Iris pigment epithelial cell (primary cell): ENCODE data around the gene SLC2A4RG.

Experiments used
- DNase-seq: peaks from one replicate; pipeline ENCODE4 v3.0.0-alpha.2; 2011; ENCODE audit warnings: low read depth

SLC2A4RG gene

DNA sequence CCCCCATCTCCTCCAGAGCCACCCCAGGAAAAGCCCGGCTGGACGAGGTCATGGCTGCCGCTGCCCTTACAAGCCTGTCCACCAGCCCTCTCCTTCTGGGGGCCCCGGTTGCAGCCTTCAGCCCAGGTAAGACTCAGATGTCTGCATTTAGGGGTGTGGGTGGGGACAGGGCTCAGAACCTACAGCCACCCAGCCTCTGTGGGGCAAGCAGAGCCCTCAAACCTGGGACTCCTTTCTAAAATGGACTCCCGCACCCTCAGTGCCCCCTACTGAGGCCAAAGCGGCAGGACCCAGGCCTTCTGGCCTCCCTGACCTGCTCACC is 1.7 kb downstream of the SLC2A4RG start:
- DNase-seq = no peak

DNA sequence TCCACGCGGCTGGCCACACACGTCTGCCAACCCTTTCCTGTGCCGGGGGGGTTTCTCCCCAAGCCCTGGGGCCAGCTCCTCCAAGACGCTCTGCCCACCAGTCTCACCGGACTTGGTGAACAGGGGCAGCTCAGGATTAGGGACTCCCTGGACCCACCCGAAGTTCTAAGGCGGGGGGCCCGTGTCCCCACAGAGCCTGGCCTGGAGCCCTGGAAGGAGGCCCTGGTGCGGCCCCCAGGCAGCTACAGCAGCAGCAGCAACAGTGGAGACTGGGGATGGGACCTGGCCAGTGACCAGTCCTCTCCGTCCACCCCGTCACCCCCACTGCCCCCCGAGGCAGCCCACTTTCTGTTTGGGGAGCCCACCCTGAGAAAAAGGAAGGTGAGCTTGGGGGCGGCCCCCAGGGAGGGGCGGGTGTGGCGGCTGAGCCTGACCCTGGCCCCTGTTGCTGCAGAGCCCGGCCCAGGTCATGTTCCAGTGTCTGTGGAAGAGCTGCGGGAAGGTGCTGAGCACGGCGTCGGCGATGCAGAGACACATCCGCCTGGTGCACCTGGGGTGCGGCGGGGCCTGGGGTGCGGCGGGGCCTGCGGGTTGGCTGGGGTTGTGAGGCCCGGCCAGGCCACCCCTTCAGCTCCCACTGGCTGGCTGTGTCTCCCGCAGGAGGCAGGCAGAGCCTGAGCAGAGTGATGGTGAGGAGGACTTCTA is 2.3 kb downstream of the SLC2A4RG start:
- DNase-seq = no peak

DNA sequence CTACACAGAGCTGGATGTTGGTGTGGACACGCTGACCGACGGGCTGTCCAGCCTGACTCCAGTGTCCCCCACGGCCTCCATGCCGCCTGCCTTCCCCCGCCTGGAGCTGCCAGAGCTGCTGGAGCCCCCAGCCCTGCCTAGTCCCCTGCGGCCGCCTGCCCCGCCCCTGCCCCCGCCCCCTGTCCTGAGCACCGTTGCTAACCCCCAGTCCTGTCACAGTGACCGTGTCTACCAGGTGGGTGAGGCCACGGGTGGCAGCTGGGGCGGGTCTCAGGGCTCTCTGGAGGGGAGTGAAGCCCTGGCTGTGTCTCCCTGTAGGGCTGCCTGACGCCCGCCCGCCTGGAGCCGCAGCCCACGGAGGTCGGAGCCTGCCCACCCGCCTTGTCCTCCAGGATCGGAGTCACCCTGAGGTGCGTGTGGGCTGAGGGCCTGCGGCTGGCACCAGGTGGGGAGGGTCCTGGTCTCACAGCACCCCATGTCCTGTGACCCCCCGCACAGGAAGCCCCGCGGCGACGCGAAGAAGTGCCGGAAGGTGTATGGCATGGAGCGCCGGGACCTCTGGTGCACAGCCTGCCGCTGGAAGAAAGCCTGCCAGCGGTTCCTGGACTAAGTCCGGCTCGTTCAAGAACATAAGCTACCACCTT is 2.9 kb downstream of the SLC2A4RG start:
- DNase-seq = no peak

DNA sequence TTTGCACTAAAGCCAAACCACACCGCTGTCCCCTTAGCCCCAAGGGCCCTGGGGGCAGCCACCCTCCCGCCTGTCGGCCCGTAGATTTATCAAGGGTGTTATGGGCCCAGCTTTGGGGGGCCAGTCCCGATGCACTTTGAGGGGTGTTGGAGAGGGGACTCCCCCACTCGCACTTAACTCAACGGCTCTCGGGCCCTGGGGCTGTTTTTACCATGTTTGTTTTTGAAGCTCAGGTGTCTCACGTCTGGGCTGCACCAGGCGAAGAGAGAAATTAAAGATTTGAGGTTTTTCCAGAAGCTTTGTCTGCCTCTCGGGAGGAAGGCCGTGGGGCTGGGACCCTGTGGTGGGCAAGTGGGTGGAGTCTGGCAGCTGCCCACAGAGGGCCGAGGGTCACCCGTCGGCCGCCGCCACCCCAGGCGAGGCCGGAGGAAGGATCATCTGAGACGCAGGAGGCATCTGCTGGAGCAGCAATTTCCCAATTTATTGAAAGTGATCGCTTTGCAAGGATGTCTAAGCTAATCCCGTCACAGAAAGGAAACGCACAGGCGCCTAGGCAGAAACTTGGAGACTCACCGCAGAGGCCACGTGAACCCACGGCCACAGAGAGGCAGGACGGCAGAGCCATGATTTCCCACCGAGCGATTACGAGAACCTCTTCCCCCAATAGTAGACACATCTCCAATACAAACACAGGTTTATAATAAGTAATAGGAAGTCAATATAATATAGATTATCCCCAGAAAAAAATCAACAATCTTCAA is 3.8 kb downstream of the SLC2A4RG start:
- DNase-seq = no peak

DNA sequence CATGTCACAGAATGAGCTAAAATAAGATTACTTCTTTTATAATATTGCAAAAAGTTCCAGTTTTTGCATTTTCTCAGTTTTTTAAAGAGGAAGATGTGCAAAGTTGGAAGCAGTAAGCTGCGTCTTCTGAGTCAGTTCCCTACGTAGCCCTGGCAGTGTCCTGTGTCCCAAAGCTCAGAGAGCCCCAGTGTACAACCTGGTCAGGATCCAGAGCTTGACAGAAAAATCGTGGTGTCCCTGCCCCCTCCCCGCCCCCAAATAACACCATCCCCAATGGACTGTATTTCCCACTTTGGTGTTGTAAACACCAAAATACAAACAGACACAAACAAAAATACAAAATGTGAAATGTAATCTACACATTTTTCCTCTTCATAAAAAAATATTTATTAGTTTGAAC is 4.6 kb downstream of the SLC2A4RG start:
- no peak for DNase-seq

DNA sequence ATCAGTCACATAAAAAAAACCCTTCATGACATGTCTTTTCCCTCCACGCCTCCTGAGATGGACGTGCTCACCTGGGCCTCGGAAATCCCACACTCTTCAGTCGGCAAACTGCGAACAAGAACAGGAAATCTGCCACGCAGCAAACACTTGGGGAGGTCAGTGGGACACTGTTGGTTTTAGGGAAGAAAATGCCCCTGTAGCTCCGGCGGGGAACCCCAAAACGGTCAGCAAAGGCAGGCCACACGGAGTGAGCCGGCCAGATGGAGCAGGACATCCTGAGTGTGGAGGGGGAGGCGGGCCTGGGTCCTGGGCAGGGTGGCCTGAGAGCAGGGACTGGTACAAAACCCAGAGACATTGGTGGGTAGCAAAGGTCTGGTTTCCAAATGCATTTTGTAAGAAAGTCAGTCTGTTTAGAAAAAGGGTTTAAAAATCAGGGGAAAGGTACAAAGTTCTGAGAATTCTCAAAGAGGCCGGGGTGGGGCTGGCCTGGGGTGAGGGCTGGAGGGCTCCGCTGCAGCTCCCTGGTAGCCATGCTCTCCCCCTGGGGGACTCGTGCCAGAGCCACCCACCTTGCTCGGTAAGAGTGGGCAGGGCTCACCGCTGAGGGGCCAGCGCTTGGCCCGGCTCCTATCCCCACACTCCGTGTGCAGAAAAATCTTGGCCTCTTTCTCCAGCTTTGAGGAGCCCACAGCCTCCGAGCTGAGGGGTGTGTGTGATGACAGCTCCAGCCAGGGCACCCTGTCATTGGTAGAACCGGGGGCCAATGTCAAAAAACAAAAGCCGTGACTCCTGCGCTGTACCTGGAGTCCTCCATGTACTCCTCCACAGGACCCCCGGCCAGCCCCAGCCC is 5.2 kb downstream of the SLC2A4RG start:
- no peak for DNase-seq

DNA sequence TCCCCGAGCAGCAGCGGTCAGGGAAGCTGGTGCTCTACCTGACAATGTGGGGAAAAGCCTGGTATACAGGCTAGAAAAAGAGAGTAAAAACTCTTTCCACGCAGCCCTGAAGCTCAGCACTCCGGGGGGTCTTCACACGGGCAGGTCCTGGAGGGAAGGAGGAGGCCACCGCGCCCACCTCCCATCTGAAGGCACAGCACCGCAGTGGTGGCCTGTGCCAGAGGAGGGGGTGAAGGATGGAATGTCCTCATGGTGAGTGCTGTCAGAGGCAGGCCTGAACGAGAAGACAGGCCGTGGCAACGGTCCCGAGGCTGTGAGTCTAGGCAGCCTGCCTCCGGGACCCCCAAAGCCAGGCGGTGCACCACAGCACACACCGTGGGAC is 5.8 kb downstream of the SLC2A4RG start:
- no peak for DNase-seq

DNA sequence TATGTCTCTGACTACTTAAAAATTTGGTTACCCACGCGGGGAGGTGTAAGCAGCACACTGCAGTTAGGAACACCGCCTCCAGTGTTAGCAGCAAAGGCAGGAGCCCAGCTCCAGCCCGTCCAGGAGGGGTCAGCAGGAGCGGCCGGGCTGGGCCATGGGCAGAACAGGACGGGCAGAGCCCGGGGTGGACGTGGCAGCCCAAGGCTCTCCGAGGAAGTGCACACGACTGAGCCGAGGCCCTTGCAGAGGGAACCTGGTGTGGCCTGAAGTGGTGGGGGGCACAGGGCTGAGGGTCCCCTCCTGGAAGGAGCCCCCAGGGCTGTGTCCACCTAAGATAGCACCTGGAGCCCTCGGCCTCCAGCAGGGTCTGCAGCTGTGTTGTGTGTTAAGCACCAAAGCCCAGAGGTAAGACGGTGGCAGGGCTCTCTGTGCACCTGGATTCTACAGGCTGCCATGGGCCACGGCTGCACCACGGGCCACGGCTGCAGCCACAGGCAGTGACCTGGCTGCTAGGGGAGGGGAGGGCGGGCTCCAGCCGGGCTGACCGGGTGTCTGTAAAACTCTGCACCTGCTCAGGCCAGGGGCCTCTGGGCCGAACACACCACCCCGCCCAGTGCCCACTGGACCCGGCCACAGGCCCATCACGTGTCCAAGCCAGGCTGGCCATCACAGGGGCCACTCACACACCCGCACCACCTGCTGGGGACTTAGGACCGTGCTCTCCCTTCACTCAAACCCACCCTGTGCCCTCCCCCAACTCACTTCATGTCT is 6.6 kb downstream of the SLC2A4RG start:
- no peak for DNase-seq

DNA sequence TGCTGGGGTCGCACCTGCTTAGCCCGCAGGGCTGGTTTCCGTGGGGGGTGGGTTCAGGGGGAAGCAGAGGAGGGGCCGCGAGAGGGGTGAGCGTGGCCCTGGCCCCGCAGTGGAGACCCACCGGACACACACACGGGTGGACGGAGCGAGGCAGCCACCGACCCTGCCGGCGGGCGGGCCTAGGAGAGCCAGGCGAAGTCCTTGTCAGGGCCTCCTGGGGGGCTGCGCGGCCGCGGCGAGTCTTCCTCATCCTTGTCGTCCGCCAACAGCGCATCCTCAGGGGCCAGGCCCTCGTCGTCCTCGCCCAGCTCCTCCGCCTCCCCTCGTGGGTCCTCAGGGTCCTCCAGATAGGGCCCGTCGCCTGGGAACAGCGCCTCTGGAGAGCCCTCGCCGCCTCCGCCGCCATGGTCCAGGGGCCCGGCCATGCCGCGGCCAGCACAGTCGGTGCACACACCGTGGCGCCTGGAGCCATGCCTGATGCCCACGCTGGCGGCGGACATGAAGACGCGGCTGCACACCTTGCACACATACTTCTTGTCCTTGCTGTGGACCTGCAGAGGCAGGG is 7.3 kb downstream of the SLC2A4RG start:
- DNase-seq = no peak

DNA sequence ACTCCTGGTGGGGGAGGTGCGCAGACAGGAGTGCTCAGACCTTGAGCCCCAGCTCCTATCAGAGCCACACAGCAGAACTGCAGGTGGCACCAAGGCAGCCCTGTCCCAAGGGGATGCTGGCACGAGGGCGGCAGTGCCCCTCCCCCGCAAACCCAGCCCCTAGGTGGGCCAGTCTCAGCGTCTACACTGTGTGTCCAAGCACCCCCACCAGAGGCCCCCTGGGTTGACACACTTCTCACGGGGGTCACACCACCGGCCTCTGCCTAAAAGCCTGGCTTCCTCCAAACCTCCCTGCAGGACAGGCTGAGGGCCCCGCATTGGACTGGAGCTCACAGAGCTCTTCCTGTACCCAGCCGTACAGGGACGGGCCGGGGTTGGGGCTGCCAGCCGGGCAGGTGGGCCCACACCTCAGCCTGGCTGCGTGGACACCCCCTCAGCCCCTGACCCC is 8.1 kb downstream of the SLC2A4RG start:
- no peak for DNase-seq

DNA sequence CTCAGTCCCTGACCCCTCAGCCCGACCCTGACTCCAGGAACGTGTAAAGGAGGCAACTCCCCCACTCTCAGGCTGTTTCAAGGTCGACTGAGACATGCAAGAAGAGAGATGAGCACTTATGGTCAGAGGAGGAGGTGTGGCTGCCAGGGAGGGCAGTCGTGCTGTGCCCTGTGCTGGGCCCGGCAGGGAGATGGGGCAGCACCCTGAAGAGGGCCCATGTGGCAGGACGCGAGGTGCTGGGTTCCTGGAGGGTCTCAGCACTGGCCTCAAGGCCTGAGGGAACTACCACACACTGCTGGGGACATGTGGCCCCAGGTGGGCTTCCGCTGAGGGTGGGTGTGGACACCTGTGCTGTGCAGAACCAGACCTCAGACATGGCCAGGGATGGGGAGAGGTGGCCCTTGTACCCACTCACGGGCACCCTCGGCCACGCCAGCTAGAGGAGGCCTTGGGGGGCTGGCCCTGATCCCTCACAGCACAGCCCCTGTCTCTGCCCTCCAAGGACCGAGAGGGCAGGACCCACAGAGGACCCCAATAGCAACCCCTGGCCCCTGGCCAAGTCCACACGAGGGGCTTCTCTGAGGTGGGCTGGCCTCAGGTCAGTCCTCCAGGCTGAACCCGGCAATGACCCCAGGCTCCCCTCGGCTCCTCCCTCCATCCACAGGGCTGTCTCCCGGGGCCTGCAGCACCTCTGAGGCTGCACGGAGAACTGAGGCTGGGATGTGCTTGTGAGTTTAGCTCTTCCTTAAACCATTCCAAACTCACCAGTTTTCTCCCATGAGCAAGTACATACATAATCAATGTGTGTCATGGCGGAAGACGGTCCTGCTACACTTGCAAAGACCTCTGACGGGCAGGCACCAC is 8.7 kb downstream of the SLC2A4RG start:
- no peak for DNase-seq

DNA sequence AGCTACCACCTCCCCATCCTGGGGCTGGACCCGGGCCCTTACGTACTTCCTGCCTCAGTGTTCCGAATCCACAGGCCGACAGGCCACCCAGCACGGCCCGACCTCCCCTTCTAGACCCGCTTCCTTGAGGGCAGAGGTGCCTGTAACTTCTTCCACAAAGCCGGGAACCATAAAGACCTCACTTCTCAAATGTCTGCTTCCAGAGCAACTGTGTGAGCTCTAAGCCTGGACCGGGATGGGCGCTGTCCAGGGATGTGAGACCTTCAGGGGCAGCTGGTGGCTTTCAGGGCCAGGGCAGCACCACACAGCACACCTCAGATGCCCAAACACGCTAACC is 9.3 kb downstream of the SLC2A4RG start:
- DNase-seq = no peak

DNA sequence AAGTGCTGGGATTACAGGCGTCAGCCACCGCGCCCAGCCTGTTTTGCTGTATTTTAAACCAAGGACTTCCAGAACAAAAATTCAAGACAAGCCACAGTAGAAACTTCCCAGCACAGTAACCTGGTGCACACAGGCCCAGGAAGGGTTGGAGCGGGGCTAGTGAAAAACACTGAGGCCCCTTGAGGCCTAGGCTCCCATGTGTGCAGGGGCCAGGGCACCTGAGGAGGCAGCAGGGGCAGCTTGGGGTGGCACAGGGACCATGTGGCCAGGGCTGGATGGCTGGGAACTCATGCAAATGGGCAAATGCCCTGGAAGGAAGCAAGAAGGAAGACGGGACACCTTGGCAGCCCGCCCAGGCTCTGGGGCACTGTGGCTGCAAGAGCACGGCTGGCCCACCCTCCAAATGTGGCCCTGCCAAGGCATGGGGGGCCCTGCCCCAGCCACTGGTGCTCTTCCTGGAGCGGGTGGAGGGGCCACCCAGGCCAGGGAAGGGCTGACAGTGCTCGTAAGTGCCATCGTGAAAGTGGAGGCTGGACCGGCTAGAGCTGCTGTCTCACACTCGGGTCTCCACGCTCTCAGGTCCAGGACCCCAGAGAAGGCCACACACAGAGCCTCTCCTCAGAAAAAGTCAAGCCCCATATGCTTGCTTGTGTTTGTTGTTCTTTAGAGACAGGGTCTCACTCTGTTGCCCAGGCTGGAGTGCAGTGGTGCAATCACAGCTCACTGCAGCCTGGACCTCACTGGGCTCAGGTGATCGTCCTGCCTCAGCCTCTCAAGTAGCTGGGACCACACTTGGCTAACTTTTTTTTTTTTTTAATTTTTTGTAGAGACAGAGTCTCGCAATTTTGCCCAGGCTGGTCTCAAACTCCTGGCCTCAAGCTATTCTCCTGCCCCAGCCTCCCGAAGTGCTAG is 10.3 kb downstream of the SLC2A4RG start:
- no peak for DNase-seq

DNA sequence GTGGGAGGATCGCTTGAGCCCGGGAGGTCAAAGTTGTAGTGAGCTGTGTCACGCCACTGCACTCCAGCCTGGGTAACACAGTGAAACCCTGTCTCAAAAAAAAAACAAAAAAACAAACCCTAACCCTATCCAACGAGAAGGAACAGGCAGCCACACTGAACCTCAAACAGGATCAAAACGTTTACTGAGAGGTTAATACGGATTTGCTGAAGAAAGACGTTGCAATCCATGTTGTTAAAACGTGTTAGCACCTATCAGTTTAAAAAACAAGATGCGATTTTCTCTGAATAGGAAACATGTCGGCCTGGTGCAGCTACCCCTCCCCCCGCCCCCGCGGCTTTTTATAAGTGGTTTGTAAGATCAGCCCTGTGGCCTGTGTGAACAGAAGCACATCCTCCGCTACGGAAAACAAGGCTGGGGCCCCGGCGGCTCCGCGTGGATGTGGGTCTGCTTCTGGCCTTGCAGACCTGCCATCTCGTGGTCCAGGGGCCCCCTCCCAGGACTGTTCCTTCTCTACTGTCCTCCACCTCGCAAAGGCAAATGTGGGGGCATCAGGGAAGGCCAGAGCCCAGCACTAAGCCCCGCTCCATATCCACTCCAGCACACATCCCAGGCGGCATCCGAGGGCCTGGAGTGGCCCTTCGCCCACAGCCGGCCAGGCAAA is 11.4 kb downstream of the SLC2A4RG start:
- no peak for DNase-seq

DNA sequence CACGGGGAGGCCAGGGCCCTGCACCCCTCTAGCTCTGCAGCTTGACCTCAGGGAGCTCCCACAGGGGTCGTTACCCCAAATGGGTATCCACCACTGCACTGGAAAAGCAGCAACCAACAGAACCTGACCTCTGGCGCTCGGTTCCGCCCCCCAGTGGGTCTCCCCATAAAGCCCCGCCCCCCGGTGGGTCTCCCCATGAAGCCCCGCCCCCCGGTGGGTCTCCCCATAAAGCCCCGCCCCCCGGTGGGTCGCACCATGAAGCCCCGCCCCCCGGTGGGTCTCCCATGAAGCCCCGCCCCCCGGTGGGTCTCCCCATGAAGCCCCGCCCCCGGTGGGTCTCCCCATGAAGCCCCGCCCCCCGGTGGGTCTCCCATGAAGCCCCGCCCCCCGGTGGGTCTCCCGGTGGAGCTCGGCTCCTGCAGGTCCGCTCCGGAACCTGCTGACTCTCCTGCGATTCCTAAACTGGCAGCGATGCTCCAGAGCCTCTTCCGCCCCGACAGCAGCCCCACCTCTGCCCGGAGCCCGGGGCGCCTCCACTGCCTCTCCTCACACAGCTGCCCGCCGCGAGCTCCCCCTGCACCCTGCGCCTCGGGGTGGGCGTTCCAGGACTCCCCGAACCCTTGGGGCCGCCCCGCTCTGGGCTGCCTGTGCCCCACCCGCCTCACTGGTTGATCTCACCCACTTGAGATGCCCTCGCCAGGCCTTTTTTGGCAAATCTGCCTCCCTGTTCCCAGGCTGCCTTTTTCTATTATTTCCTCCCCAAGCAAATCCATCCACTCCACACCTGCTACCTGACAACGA is 12.1 kb downstream of the SLC2A4RG start:
- no peak for DNase-seq

DNA sequence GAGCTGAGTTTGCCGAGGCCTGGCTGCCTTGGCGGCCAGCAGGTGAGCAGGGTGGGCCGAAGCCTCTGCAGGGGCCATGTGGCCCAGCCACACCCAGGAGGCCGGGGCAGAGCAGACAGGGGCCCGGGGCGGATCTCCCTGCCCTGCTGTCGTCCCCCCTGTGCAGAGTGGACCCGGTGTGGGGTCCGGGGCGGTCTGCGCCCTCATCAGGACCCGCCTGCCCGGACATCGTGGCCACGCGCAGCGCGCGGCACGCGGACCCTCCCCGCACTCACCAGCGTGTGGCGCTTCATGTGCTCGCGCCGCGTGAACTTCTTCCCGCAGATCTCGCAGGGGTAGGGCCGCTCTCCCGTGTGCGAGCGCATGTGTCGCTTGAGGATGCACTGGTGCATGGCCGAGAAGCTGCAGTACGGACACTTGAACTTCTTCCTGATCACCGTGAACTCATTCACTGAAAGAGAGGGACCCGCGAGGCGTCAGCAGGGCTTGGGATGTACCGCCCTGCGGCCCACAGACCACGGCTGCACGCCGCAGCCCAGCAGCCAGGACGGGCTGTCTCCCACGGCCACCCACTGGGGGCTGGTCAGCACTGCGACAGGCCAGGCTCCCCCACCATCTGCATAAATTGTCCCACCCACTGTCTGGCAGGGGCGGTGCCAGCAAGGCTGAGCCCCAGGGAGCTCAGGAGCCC is 13.0 kb downstream of the SLC2A4RG start:
- DNase-seq = no peak

DNA sequence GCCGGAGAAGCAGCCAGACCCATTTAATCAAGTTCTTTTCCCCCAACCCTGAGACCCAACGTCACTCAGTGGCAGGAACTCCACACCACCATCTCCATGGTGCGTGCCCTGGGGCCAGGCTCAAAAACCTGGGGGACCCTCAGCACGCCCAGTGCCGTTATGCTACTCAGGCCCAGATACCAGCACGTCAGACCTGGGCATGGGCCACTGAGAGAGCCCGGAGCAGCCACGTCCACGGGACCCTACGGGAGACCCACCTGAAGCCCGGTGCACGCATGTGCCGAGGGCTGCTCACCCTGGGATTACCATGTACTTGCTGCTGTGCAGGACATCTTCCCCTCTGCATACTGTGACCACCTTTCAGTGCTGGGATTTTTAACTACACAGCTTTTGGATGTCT is 13.8 kb downstream of the SLC2A4RG start:
- DNase-seq = no peak
